Measurements from ENCODE around the gene COL16A1. TPM values are rescaled to one million over a fixed set of nuclear protein-coding genes. Genes with fewer than 3 reads are reported as not detected.
A peak's percentile ranks its signal among the peaks of the same experiment; 100 is the strongest.

Gene COL16A1
- total and polyA plus RNA-seq, 2 of the 4 experiments (the other 2 are of a cell fraction), result 34.2 to 62.8 TPM

DNA sequence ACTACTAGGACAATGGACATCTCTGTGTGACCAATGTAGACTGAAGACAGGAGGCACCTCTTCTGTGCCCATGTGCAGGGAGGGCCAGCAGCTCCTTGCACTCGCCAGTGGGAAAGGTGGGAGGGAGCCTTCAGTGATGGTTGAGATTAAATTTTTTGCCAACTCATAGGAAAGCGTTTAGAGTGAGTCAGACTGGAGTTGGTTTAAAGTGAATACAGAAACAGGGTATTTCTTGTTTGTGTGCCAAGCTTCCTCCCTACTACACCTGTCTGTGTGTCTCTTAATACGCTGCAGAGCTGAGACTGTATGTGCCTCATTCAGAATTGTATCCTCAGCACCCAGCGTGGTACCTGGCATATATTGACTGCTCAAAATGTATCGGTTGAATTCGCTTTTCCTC is 13.5 kb upstream of the COL16A1 start:
- ChIA-PET POLR2A (ENCODE audit: unreplicated experiment) (no interaction called here), CTCF (interaction anchor here (1.3 to 3.3 kb wide), 3 partner anchors 9 to 16 kb away, joined by 3 to 28 read pairs (median 7); partner anchors contain the start of gene COL16A1)
- H3K9me1 ChIP-seq (ENCODE audit: insufficient read depth, low read length), result peaks cover 10% of the 10 kb centered on the region
- DNase-seq, result peak; percentile 37
- H3K18ac ChIP-seq (ENCODE audit: low read depth, low read length), result no peak overlapping the region
- H3K27ac ChIP-seq (ENCODE audit: insufficient read depth, low read length), result no peak overlapping the region
- H4K20me1 ChIP-seq (ENCODE audit: insufficient read depth, low read length), result no peaks in the 10 kb centered on the region
- ATAC-seq (ENCODE audit: low read depth), result no peak
- no peak overlapping the region for H2BK5ac ChIP-seq (ENCODE audit: low read depth, low read length, poor library complexity, severe bottlenecking)
- no peak overlapping the region for H3K23ac ChIP-seq (ENCODE audit: low read depth, low read length)
- H3K36me3 ChIP-seq (ENCODE audit: control insufficient read depth, insufficient read depth, low read length), result no peaks in the 10 kb centered on the region
- no peak overlapping the region for H3K4ac ChIP-seq (ENCODE audit: low read depth, low read length)
- H3K4me1 ChIP-seq (ENCODE audit: control insufficient read depth, insufficient read depth, low read length), result peaks cover 21% of the 10 kb centered on the region
- in situ Hi-C loops (cut with MboI; ENCODE audit: low sequenced_read_pairs) (no loop called here), dilution Hi-C loops (cut with HindIII; ENCODE audit: low sequenced_read_pairs, unreplicated experiment) (no loop called here), intact Hi-C loops (cut with micrococcal nuclease) (no loop called here)
- no peak overlapping the region for H3K4me3 ChIP-seq (ENCODE audit: insufficient read depth, low read depth, low read length)
- 0 out of 4 replicates have a peak, but pooled peaks cover 0 to 3% of the 10 kb centered on the region in 2 experiments for H3K79me1 ChIP-seq (ENCODE audit: low read depth in 1 of 2, low read length in 2 of 2)
- no peak overlapping the region for H4K5ac ChIP-seq (ENCODE audit: low read depth, low read length)
- WGBS, 2 experiments (ENCODE audit: extremely low coverage in 2 of 2, insufficient read length in 1 of 2), result 79% methylated on average over 5 of the region's 6 CpGs; no CpG with 5 or more reads in 1 of the 2 experiments
- H3K27me3 ChIP-seq (ENCODE audit: control insufficient read depth, insufficient read depth, low read length), result peaks cover 10% of the 10 kb centered on the region; the same call in 1 of the 2 replicates
- no peak overlapping the region for H3K14ac ChIP-seq (replicated peaks; ENCODE audit: low read depth, low read length)
- H3K9ac ChIP-seq (ENCODE audit: low read depth, low read length), result no peak overlapping the region
- no peak overlapping the region for H2AFZ ChIP-seq (replicated peaks; ENCODE audit: low read length, poor library complexity)
- H3K9me3 ChIP-seq (ENCODE audit: control insufficient read depth, insufficient read depth, low read length), result no peaks in the 10 kb centered on the region
- H2AK5ac ChIP-seq (ENCODE audit: low read depth, low read length), result no peak overlapping the region
- H2AK9ac ChIP-seq (replicated peaks; ENCODE audit: low read depth, low read length, poor library complexity), result peak overlapping the region; percentile 77
- TF ChIP-seq NFE2L2 (IDR thresholded peaks at IDR 0.05; ENCODE audit: low read depth, low read length) (peak; percentile 59; the same call in 1 of the 2 replicates), MXI1 (IDR thresholded peaks at IDR 0.05; ENCODE audit: borderline replicate concordance, low read depth, low read length) (no peak), MAFK (IDR thresholded peaks at IDR 0.05; ENCODE audit: low read depth, low read length) (peak; percentile 63), FOS (IDR thresholded peaks at IDR 0.05; ENCODE audit: low read depth, low read length) (no peak), RAD21 (IDR thresholded peaks at IDR 0.05; ENCODE audit: low read length) (no peak)
- TF ChIP-seq, protein P1, sequence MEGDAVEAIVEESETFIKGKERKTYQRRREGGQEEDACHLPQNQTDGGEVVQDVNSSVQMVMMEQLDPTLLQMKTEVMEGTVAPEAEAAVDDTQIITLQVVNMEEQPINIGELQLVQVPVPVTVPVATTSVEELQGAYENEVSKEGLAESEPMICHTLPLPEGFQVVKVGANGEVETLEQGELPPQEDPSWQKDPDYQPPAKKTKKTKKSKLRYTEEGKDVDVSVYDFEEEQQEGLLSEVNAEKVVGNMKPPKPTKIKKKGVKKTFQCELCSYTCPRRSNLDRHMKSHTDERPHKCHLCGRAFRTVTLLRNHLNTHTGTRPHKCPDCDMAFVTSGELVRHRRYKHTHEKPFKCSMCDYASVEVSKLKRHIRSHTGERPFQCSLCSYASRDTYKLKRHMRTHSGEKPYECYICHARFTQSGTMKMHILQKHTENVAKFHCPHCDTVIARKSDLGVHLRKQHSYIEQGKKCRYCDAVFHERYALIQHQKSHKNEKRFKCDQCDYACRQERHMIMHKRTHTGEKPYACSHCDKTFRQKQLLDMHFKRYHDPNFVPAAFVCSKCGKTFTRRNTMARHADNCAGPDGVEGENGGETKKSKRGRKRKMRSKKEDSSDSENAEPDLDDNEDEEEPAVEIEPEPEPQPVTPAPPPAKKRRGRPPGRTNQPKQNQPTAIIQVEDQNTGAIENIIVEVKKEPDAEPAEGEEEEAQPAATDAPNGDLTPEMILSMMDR (conservative IDR thresholded peaks at IDR 0.05; ENCODE audit: low read depth, low read length), result no peak
- TF ChIP-seq, protein P2, sequence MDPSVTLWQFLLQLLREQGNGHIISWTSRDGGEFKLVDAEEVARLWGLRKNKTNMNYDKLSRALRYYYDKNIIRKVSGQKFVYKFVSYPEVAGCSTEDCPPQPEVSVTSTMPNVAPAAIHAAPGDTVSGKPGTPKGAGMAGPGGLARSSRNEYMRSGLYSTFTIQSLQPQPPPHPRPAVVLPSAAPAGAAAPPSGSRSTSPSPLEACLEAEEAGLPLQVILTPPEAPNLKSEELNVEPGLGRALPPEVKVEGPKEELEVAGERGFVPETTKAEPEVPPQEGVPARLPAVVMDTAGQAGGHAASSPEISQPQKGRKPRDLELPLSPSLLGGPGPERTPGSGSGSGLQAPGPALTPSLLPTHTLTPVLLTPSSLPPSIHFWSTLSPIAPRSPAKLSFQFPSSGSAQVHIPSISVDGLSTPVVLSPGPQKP (IDR thresholded peaks at IDR 0.05; ENCODE audit: borderline replicate concordance, low read depth, low read length), result no peak
- H3K4me2 ChIP-seq (ENCODE audit: low read depth, low read length), result no peak overlapping the region
- no peak overlapping the region for H4K91ac ChIP-seq (ENCODE audit: insufficient read depth, low read depth, low read length)
- no TSS peak for BruUV-seq (replicated peaks)
- H2BK15ac ChIP-seq (ENCODE audit: low read depth, low read length), result no peak overlapping the region
- no peak overlapping the region for H4K8ac ChIP-seq (ENCODE audit: low read depth in 2 of 2, low read length in 2 of 2)
- no peak overlapping the region for H3K56ac ChIP-seq (ENCODE audit: extremely low read depth, insufficient read depth, low read length)
- H2BK120ac ChIP-seq (ENCODE audit: low read depth, low read length), result no peak overlapping the region
- H2BK20ac ChIP-seq (ENCODE audit: low read depth, low read length), result no peak overlapping the region

Measured in IMR-90 (cell line).